K562 treated with DMSO at 1 percent for 48 hours (cell line): ENCODE results near the gene GTPBP6. TPM values are rescaled to one million over a fixed set of nuclear protein-coding genes. Genes with fewer than 3 reads are reported as not detected.

ENCODE experiments used
- total RNA-seq: library from RNA; unstranded; fragments of 300-600 nt; gene quantifications from 2 replicates; pipeline ENCODE4 v1.2.3, GENCODE V29; 2022; ENCODE audit warnings: low replicate concordance; ENCODE audit errors: extremely low read depth

GTPBP6 gene, protein sequence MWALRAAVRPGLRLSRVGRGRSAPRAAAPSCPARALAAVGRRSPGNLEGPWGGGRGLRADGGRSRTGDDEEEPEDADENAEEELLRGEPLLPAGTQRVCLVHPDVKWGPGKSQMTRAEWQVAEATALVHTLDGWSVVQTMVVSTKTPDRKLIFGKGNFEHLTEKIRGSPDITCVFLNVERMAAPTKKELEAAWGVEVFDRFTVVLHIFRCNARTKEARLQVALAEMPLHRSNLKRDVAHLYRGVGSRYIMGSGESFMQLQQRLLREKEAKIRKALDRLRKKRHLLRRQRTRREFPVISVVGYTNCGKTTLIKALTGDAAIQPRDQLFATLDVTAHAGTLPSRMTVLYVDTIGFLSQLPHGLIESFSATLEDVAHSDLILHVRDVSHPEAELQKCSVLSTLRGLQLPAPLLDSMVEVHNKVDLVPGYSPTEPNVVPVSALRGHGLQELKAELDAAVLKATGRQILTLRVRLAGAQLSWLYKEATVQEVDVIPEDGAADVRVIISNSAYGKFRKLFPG
- total RNA-seq: not detected in 2 replicates

GRCh38 chrX:318739-319578, at the start of gene GTPBP6:
Gene GTPBP6, minus strand, starts transcription at chrX:318796. Its CDS starts 9 bp downstream, at chrX:318787.

GRCh38 chrX:281166-281999, 37.2 kb downstream of the GTPBP6 start, which contains the start of gene PLCXD1:
Gene PLCXD1, plus strand, starts transcription at chrX:281381. Its CDS starts 2,807 bp downstream, at chrX:284188.

Other genes starting within 250 kb of the GTPBP6 start
- gene PLCXD1, start 37.4 kb downstream of the GTPBP6 start, total RNA-seq: not detected in 2 replicates
- gene PPP2R3B, start 68.1 kb upstream of the GTPBP6 start, total RNA-seq: not detected in 2 replicates